HCT116 (cell line): ENCODE data around the gene RASAL2. TPM values are rescaled to one million over a fixed set of nuclear protein-coding genes. Genes with fewer than 3 reads are reported as not detected.

Source experiments
- ATAC-seq: fragments of 200-7000 bp; cut with Tn5 transposase; 2 replicates; pipeline ENCODE4 v1.9.1; 2020; ENCODE audit warnings: mild to moderate bottlenecking, moderate library complexity
- BruUV-seq: library from RNA; stranded (reverse); fragments of 400-500 nt; replicated peaks from 2 replicates; lab custom pipeline; 2021; lab: Mats Ljungman, UMichigan
- CTCF ChIA-PET: fragments of 300-600 bp; sonication (Branson Sonifier 250); formaldehyde crosslinking; loops from one replicate; lab custom pipeline; 2021; ENCODE audit warnings: antibody characterized with exemption; lab: Charles Lee
- POLR2A ChIA-PET: fragments of 300-600, 350-600 bp; sonication (Branson Sonifier 250); formaldehyde crosslinking; loops from one replicate; lab custom pipeline; 2021; ENCODE audit warnings: antibody characterized with exemption; lab: Charles Lee
- RAD21 ChIA-PET, 2 experiments: fragments of 300-600 bp; sonication (Branson Sonifier 250); formaldehyde crosslinking; loops; one replicate each; lab custom pipeline; 2023; ENCODE audit warnings: low total read pairs in 2 of 2; ENCODE audit not compliant: uncharacterized antibody in 2 of 2, unreplicated experiment in 2 of 2, low non-redundant PET in 1 of 2; lab: Charles Lee
- DNase-seq: peaks from one replicate; pipeline ENCODE4 v3.0.0-alpha.2; 2010; ENCODE audit warnings: low read depth, low spot score
- H2AFZ ChIP-seq: fragments of 200-600 bp; shearing (Covaris generic), sonication (generic); 2 replicates; pipeline ENCODE4 v1.6.1; 2017; ENCODE audit warnings: low read depth, mixed run types, mixed read lengths, antibody characterized with exemption, low read length; ENCODE audit not compliant: poor library complexity, severe bottlenecking
- H3K27ac ChIP-seq: 2 replicates; pipeline ENCODE4 v1.5.1; 2012; ENCODE audit warnings: low read depth, low read length
- H3K27me3 ChIP-seq: fragments of 200-600 bp; sonication (generic); 2 replicates; pipeline ENCODE4 v1.6.1; 2016; ENCODE audit warnings: mixed run types, low read length, mixed read lengths; ENCODE audit not compliant: insufficient read depth
- H3K36me3 ChIP-seq, 2 experiments: fragments of 200-500 bp in 1 of 2; fragments of 200-600 bp in 1 of 2; sonication (Bioruptor generic) in 1 of 2; sonication (generic) in 1 of 2; 2 replicates each; pipeline versions ENCODE4 v1.5.1 to v1.6.1; 2014 to 2016; ENCODE audit warnings: low read length in 2 of 2, inconsistent platforms in 1 of 2, mixed read lengths in 1 of 2, mixed run types in 1 of 2; ENCODE audit not compliant: insufficient read depth in 2 of 2, control insufficient read depth in 1 of 2
- H3K4me1 ChIP-seq, 2 experiments: fragments of 200-600 bp in 1 of 2; sonication (generic) in 1 of 2; 2 replicates each; pipeline versions ENCODE4 v1.5.1 to v1.6.1; 2012 to 2017; ENCODE audit warnings: low read length in 2 of 2, inconsistent platforms in 1 of 2, mild to moderate bottlenecking in 1 of 2, mixed read lengths in 1 of 2, mixed run types in 1 of 2, moderate library complexity in 1 of 2; ENCODE audit not compliant: insufficient read depth in 2 of 2, control insufficient read depth in 1 of 2
- H3K4me2 ChIP-seq: fragments of 200-600 bp; sonication (generic); 2 replicates; pipeline ENCODE4 v1.6.1; 2017; ENCODE audit warnings: mixed run types, low read length, mixed read lengths
- H3K4me3 ChIP-seq, 2 experiments: fragments of 200-600 bp in 1 of 2; sonication (generic) in 1 of 2; replicated peaks in 1 of 2; 2 replicates each; pipeline ENCODE4 v1.5.1; 2011 to 2016; ENCODE audit warnings: low read length in 2 of 2, control low read depth in 1 of 2, low read depth in 1 of 2, mild to moderate bottlenecking in 1 of 2, mixed read lengths in 1 of 2, mixed run types in 1 of 2
- H3K79me2 ChIP-seq: fragments of 200-600 bp; sonication (generic); 2 replicates; pipeline ENCODE4 v1.6.1; 2017; ENCODE audit warnings: mild to moderate bottlenecking, mixed run types, low read length, moderate library complexity, mixed read lengths; ENCODE audit not compliant: insufficient read depth
- H3K9ac ChIP-seq: fragments of 200-600 bp; sonication (generic); 2 replicates; pipeline ENCODE4 v1.6.1; 2016; ENCODE audit warnings: low read length, mixed read lengths
- H3K9me2 ChIP-seq: fragments of 200-600 bp; sonication (generic), shearing (Covaris generic); 2 replicates; pipeline ENCODE4 v1.6.1; 2017; ENCODE audit warnings: mixed run types, mild to moderate bottlenecking, moderate library complexity; ENCODE audit not compliant: insufficient read depth
- H3K9me3 ChIP-seq, 2 experiments: fragments of 200-500 bp in 1 of 2; fragments of 200-600 bp in 1 of 2; sonication (Bioruptor generic) in 1 of 2; sonication (generic) in 1 of 2; 2 replicates each; pipeline ENCODE4 v1.6.1; 2014 to 2017; ENCODE audit warnings: low read length in 2 of 2, mixed read lengths in 2 of 2, inconsistent platforms in 1 of 2, low read depth in 1 of 2, mild to moderate bottlenecking in 1 of 2, mixed run types in 1 of 2, moderate library complexity in 1 of 2; ENCODE audit not compliant: control insufficient read depth in 1 of 2, insufficient read depth in 1 of 2
- H4K20me1 ChIP-seq: fragments of 200-600 bp; sonication (generic), shearing (Covaris generic); 2 replicates; pipeline ENCODE4 v1.6.1; 2017; ENCODE audit warnings: mixed run types, mild to moderate bottlenecking, moderate library complexity; ENCODE audit not compliant: insufficient read depth
- ATF3 ChIP-seq: IDR thresholded peaks from 2 replicates; pipeline ENCODE4 v1.6.1; 2012
- CEBPB ChIP-seq: IDR thresholded peaks from 2 replicates; pipeline ENCODE4 v1.6.1; 2012; ENCODE audit warnings: low read depth
- ELF1 ChIP-seq: IDR thresholded peaks from 2 replicates; pipeline ENCODE4 v1.6.1; 2012; ENCODE audit warnings: low read depth, borderline replicate concordance
- EZH2 ChIP-seq: fragments of 200-600 bp; sonication (generic); IDR thresholded peaks from 2 replicates; pipeline ENCODE4 v1.6.1; 2017; ENCODE audit warnings: antibody characterized with exemption, mixed run types
- EZH2phosphoT487 ChIP-seq: fragments of 200-600 bp; IDR thresholded peaks from 2 replicates; pipeline ENCODE4 v1.6.1; 2018; ENCODE audit warnings: antibody characterized with exemption, borderline replicate concordance
- FOSL1 ChIP-seq: IDR thresholded peaks from 2 replicates; pipeline ENCODE4 v1.6.1; 2012; ENCODE audit warnings: low read depth
- POLR2A ChIP-seq: IDR thresholded peaks from 2 replicates; pipeline ENCODE4 v1.7.0; 2011; ENCODE audit warnings: borderline replicate concordance; ENCODE audit not compliant: insufficient read depth, insufficient read length; ENCODE audit errors: extremely low read depth
- SP1 ChIP-seq: IDR thresholded peaks from 2 replicates; pipeline ENCODE4 v1.6.1; 2012; ENCODE audit warnings: low read depth
- SRF ChIP-seq: IDR thresholded peaks from 2 replicates; pipeline ENCODE4 v1.6.1; 2012; ENCODE audit warnings: low read depth
- intact Hi-C: fragments of 100-400 bp; cut with micrococcal nuclease; formaldehyde crosslinking; loops from 2 replicates; pipeline ENCODE4 v1.10.0; 2022
- total RNA-seq: library from RNA; stranded (reverse); gene quantifications from one replicate; pipeline ENCODE4 v1.2.1, GENCODE V29; 2021; ENCODE audit not compliant: unreplicated experiment
- TF ChIP-seq, protein P1 (sequence below): IDR thresholded peaks from 2 replicates; pipeline ENCODE4 v1.6.1; 2012
- TF ChIP-seq, protein P2 (sequence below): IDR thresholded peaks from 2 replicates; pipeline ENCODE4 v1.6.1; 2011; ENCODE audit warnings: mild to moderate bottlenecking, low read length, moderate library complexity; ENCODE audit not compliant: insufficient replicate concordance; ENCODE audit errors: extremely low read depth

Gene RASAL2
- total RNA-seq, 1 experiment from 2014 or later = 11.7 TPM

- intact Hi-C loops = no loop called here
- no TSS peak for BruUV-seq
- Histone ChIP-seq H3K27ac (no peak overlapping the region), H3K79me2 (no peaks in the 10 kb centered on the region), H3K9me2 (no peaks in the 10 kb centered on the region), H4K20me1 (no peaks in the 10 kb centered on the region), H3K9ac (no peak overlapping the region), H3K4me3 (no peak overlapping the region), H3K4me2 (no peak overlapping the region), H3K9me3 (no peaks in the 10 kb centered on the region), H3K4me1 (peaks cover 2 to 12% of the 10 kb centered on the region in 2 experiments; a peak in 2 of 4 replicates), H3K36me3 (no peaks in the 10 kb centered on the region), H3K27me3 (no peaks in the 10 kb centered on the region), H2AFZ (no peak overlapping the region)
- CTCF ChIA-PET = no interaction called here
- RAD21 ChIA-PET = no interaction called here
- no peak for TF ChIP-seq POLR2A
- TF ChIP-seq SRF = no peak
- TF ChIP-seq FOSL1 = no peak
- POLR2A ChIA-PET = no interaction called here
- DNase-seq (no peak), ATAC-seq (no peak)
Measured at GRCh38 chr1:178048426-178048825, 45.5 kb upstream of the RASAL2 start.

GRCh38 chr1:178048883-178049282 is 45.0 kb upstream of the RASAL2 start:
- DNase-seq (no peak), ATAC-seq (no peak)
- H3K9ac ChIP-seq = no peak overlapping the region
- no peaks in the 10 kb centered on the region for H3K27me3 ChIP-seq
- BruUV-seq = no TSS peak
- RAD21 ChIA-PET = no interaction called here
- no peak overlapping the region for H3K27ac ChIP-seq
- intact Hi-C loops = no loop called here
- no peaks in the 10 kb centered on the region for H3K79me2 ChIP-seq
- no peaks in the 10 kb centered on the region for H3K9me2 ChIP-seq
- H4K20me1 ChIP-seq = no peaks in the 10 kb centered on the region
- TF ChIP-seq SP1 (no peak), CEBPB (no peak), ELF1 (no peak), ATF3 (no peak), EZH2 (no peak), EZH2phosphoT487 (no peak)
- TF ChIP-seq, protein P1, sequence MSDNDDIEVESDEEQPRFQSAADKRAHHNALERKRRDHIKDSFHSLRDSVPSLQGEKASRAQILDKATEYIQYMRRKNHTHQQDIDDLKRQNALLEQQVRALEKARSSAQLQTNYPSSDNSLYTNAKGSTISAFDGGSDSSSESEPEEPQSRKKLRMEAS = no peak
- TF ChIP-seq, protein P2, sequence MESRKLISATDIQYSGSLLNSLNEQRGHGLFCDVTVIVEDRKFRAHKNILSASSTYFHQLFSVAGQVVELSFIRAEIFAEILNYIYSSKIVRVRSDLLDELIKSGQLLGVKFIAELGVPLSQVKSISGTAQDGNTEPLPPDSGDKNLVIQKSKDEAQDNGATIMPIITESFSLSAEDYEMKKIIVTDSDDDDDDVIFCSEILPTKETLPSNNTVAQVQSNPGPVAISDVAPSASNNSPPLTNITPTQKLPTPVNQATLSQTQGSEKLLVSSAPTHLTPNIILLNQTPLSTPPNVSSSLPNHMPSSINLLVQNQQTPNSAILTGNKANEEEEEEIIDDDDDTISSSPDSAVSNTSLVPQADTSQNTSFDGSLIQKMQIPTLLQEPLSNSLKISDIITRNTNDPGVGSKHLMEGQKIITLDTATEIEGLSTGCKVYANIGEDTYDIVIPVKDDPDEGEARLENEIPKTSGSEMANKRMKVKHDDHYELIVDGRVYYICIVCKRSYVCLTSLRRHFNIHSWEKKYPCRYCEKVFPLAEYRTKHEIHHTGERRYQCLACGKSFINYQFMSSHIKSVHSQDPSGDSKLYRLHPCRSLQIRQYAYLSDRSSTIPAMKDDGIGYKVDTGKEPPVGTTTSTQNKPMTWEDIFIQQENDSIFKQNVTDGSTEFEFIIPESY = no peak
- POLR2A ChIA-PET = no interaction called here
- H3K36me3 ChIP-seq = no peaks in the 10 kb centered on the region
- H2AFZ ChIP-seq = no peak overlapping the region
- H3K9me3 ChIP-seq = no peaks in the 10 kb centered on the region
- H3K4me2 ChIP-seq = no peak overlapping the region
- peaks cover 4 to 15% of the 10 kb centered on the region in 2 experiments; a peak in 3 of 4 replicates for H3K4me1 ChIP-seq
- H3K4me3 ChIP-seq = no peak overlapping the region
- CTCF ChIA-PET = no interaction called here
